ENCODE results near the gene MAJIN. TPM values are rescaled to one million over a fixed set of nuclear protein-coding genes. Genes with fewer than 3 reads are reported as not detected.

The MAJIN gene
- total RNA-seq, 2 experiments from 2014 or later: not detected

DNA sequence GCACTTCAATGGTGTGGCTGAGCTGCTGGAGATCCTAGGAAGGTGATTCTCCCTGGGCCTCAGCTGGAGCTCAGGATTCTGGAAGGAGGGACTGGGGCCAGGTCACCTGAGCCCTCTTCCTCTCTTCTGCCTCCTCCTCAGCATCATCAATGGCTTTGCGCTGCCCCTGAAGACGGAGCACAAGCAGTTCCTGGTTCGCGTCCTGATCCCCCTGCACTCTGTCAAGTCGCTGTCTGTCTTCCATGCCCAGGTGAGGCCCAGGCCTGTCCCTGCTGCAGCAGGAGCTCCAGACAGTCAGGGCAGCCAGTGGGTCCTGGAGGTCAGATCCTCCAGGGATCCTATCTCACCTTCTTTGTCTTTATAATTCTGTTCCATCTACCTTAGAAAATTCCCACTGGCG lies 41.6 kb downstream of the MAJIN start:
- no peak overlapping the region for H2AFZ ChIP-seq (ENCODE audit: low read length)
- peaks cover 11% of the 10 kb centered on the region; the same call in 1 of the 2 replicates for H3K36me3 ChIP-seq (ENCODE audit: insufficient read depth, low read length)
- no peaks in the 10 kb centered on the region for H4K20me1 ChIP-seq (ENCODE audit: insufficient read depth, low read length)
- intact Hi-C loops (cut with micrococcal nuclease; ENCODE audit: unreplicated experiment): no loop called here
- BruUV-seq (replicated peaks): no TSS peak
- H3K4me2 ChIP-seq (ENCODE audit: low read length): no peak overlapping the region
- ChIA-PET CTCF (ENCODE audit: unreplicated experiment) (no interaction called here), POLR2A (interaction anchor here (0.5 kb wide), 1 partner anchor 180 kb away, joined by 4 read pairs; no protein-coding TSS in a partner anchor)
- no peaks in the 10 kb centered on the region for H3K79me2 ChIP-seq (ENCODE audit: insufficient read depth, low read depth, low read length)
- TF ChIP-seq, protein P1, sequence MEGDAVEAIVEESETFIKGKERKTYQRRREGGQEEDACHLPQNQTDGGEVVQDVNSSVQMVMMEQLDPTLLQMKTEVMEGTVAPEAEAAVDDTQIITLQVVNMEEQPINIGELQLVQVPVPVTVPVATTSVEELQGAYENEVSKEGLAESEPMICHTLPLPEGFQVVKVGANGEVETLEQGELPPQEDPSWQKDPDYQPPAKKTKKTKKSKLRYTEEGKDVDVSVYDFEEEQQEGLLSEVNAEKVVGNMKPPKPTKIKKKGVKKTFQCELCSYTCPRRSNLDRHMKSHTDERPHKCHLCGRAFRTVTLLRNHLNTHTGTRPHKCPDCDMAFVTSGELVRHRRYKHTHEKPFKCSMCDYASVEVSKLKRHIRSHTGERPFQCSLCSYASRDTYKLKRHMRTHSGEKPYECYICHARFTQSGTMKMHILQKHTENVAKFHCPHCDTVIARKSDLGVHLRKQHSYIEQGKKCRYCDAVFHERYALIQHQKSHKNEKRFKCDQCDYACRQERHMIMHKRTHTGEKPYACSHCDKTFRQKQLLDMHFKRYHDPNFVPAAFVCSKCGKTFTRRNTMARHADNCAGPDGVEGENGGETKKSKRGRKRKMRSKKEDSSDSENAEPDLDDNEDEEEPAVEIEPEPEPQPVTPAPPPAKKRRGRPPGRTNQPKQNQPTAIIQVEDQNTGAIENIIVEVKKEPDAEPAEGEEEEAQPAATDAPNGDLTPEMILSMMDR (conservative IDR thresholded peaks at IDR 0.05; ENCODE audit: low read length): no peak
- no peak for TF ChIP-seq EZH2phosphoT487 (IDR thresholded peaks at IDR 0.05; ENCODE audit: borderline replicate concordance, low read depth, low read length)
- no peak overlapping the region for H3K4me3 ChIP-seq (ENCODE audit: low read depth, low read length, poor library complexity, severe bottlenecking)
- no peak overlapping the region for H3K27ac ChIP-seq (ENCODE audit: low read depth, low read length, poor library complexity, severe bottlenecking)
- H3K4me1 ChIP-seq (ENCODE audit: insufficient read depth, low read length, poor library complexity, severe bottlenecking): peaks cover 2% of the 10 kb centered on the region
- no peaks in the 10 kb centered on the region for H3K9me2 ChIP-seq (ENCODE audit: insufficient read depth, low read length)
- DNase-seq (ENCODE audit: low spot score): no peak
- no peaks in the 10 kb centered on the region for H3K9me3 ChIP-seq (ENCODE audit: low read length)

DNA sequence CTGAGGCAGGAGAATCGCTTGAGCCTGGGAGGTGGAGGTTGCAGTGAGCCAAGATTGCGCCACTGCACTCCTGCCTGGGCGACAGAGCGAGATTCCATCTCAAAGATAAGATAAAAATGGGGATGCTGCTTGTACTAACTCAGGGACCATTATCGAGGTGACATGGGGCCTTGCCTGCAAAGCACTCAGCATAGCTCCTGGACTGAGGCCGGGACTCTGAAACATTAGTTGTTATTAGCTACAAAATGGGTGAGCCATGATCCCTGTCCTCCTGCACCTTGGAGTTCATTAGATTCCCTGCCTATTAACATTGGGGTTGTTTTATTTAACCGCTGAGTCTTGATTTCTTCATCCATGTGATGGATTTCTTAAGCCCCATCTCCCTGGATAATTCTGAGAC lies 42.3 kb downstream of the MAJIN start:
- peaks cover 8% of the 10 kb centered on the region for H3K4me1 ChIP-seq (ENCODE audit: insufficient read depth, low read length, poor library complexity, severe bottlenecking)
- no TSS peak for BruUV-seq (replicated peaks)
- CTCF ChIA-PET (ENCODE audit: unreplicated experiment): no interaction called here
- no peaks in the 10 kb centered on the region; the same call in 1 of the 2 replicates for H3K79me2 ChIP-seq (ENCODE audit: insufficient read depth, low read depth, low read length)
- no peak overlapping the region for H3K27ac ChIP-seq (ENCODE audit: low read depth, low read length, poor library complexity, severe bottlenecking)
- no peaks in the 10 kb centered on the region for H4K20me1 ChIP-seq (ENCODE audit: insufficient read depth, low read length)
- no peak overlapping the region for H2AFZ ChIP-seq (ENCODE audit: low read length)
- no peak for DNase-seq (ENCODE audit: low spot score)
- no peak overlapping the region for H3K4me3 ChIP-seq (ENCODE audit: low read depth, low read length, poor library complexity, severe bottlenecking)
- no peaks in the 10 kb centered on the region for H3K9me2 ChIP-seq (ENCODE audit: insufficient read depth, low read length)
- intact Hi-C loops (cut with micrococcal nuclease; ENCODE audit: unreplicated experiment): no loop called here
- no peaks in the 10 kb centered on the region for H3K9me3 ChIP-seq (ENCODE audit: low read length)
- no peak for TF ChIP-seq EZH2phosphoT487 (IDR thresholded peaks at IDR 0.05; ENCODE audit: borderline replicate concordance, low read depth, low read length)
- TF ChIP-seq, protein P1 (conservative IDR thresholded peaks at IDR 0.05; ENCODE audit: low read length): no peak
- H3K36me3 ChIP-seq (ENCODE audit: insufficient read depth, low read length): peaks cover 11% of the 10 kb centered on the region; the same call in 1 of the 2 replicates
- H3K4me2 ChIP-seq (ENCODE audit: low read length): no peak overlapping the region
- POLR2A ChIA-PET: interaction anchor here (0.7 to 0.8 kb wide), 2 partner anchors 33 to 45 kb away, joined by 3 to 4 read pairs; no protein-coding TSS in a partner anchor

DNA sequence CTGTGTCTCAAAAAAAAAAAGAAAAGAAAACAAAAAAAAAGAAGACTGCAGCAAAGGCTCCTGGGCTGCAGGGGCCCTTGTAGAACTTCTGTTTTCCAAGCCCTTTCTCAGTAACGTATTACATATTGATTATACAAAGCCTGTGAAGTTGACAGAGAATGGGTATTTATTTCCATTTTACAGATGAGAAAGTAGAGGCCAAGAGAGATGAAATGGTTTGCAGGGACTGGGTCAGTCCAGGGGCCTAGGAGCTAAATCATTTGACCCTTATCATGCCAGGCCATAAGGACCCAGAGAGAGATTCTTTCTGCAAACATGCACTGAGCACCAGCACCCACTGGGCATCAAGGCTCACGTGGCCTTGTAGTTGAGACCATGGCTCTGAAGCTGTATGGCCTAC lies 43.0 kb downstream of the MAJIN start:
- Histone ChIP-seq H3K4me1 (ENCODE audit: insufficient read depth, low read length, poor library complexity, severe bottlenecking) (peaks cover 12% of the 10 kb centered on the region), H3K9me2 (ENCODE audit: insufficient read depth, low read length) (no peaks in the 10 kb centered on the region), H3K9me3 (ENCODE audit: low read length) (no peaks in the 10 kb centered on the region), H3K79me2 (ENCODE audit: insufficient read depth, low read depth, low read length) (no peaks in the 10 kb centered on the region; the same call in 1 of the 2 replicates), H3K27ac (ENCODE audit: low read depth, low read length, poor library complexity, severe bottlenecking) (no peak overlapping the region), H3K36me3 (ENCODE audit: insufficient read depth, low read length) (peaks cover 11% of the 10 kb centered on the region; the same call in 1 of the 2 replicates), H3K4me2 (ENCODE audit: low read length) (no peak overlapping the region), H2AFZ (ENCODE audit: low read length) (no peak overlapping the region), H3K4me3 (ENCODE audit: low read depth, low read length, poor library complexity, severe bottlenecking) (no peak overlapping the region), H4K20me1 (ENCODE audit: insufficient read depth, low read length) (no peaks in the 10 kb centered on the region)
- ChIA-PET POLR2A (no interaction called here), CTCF (ENCODE audit: unreplicated experiment) (no interaction called here)
- intact Hi-C loops (cut with micrococcal nuclease; ENCODE audit: unreplicated experiment): no loop called here
- no peak for DNase-seq (ENCODE audit: low spot score)
- no TSS peak for BruUV-seq (replicated peaks)
- no peak for TF ChIP-seq EZH2phosphoT487 (IDR thresholded peaks at IDR 0.05; ENCODE audit: borderline replicate concordance, low read depth, low read length)
- TF ChIP-seq, protein P1 (conservative IDR thresholded peaks at IDR 0.05; ENCODE audit: low read length): no peak
